DMS79 treated with DMSO at 0.1 percent for 48 hours (cell line): ENCODE measurements around the gene GTPBP4.
A peak's percentile ranks its signal among the peaks of the same experiment; 100 is the strongest.

Experiments used
- DNase-seq: peaks from one replicate; lab custom pipeline; 2025; lab: John Stamatoyannopoulos, UW

GTPBP4 gene

GRCh38 chr10:966466-967235, 21.6 kb upstream of the GTPBP4 start:
- no peak for DNase-seq

- no peak for DNase-seq
These were observed 19.6 kb upstream of the GTPBP4 start for GRCh38 chr10:968546-969199.

GRCh38 chr10:969473-970150, 18.6 kb upstream of the GTPBP4 start:
- DNase-seq: no peak

GRCh38 chr10:970311-971149, 17.7 kb upstream of the GTPBP4 start:
- peak; percentile 87 for DNase-seq

GRCh38 chr10:971150-971542, 17.1 kb upstream of the GTPBP4 start:
- DNase-seq: peak; percentile 55

GRCh38 chr10:971613-972012, 16.6 kb upstream of the GTPBP4 start:
- DNase-seq: no peak

- DNase-seq: no peak
These were observed 15.5 kb upstream of the GTPBP4 start for GRCh38 chr10:972763-973162.

- DNase-seq: peak; percentile 74
These were observed 14.0 kb upstream of the GTPBP4 start for GRCh38 chr10:974038-974784.

GRCh38 chr10:974785-975074, 13.5 kb upstream of the GTPBP4 start:
- no peak for DNase-seq

- no peak for DNase-seq
These were observed 11.9 kb upstream of the GTPBP4 start for GRCh38 chr10:976316-976715.

GRCh38 chr10:978826-979421, 9.3 kb upstream of the GTPBP4 start:
- DNase-seq: no peak

- DNase-seq: no peak
These were observed 7.7 kb upstream of the GTPBP4 start for GRCh38 chr10:980468-981093.

GRCh38 chr10:983401-983800, 4.8 kb upstream of the GTPBP4 start:
- DNase-seq: no peak

- no peak for DNase-seq
These were observed 4.1 kb upstream of the GTPBP4 start for GRCh38 chr10:983971-984655.

- no peak for DNase-seq
These were observed 2.9 kb upstream of the GTPBP4 start for GRCh38 chr10:985361-985760.

- peak; percentile 88 for DNase-seq
These were observed 2.0 kb upstream of the GTPBP4 start for GRCh38 chr10:986137-986825.

- DNase-seq: no peak
These were observed 1.2 kb upstream of the GTPBP4 start for GRCh38 chr10:986881-987619.

- DNase-seq: no peak
These were observed 689 bp upstream of the GTPBP4 start for GRCh38 chr10:987620-987869.
